A549 (cell line): ENCODE results near the gene ATG4A. TPM values are rescaled to one million over a fixed set of nuclear protein-coding genes. Genes with fewer than 3 reads are reported as not detected.

Experiments
- ATAC-seq, 2 experiments: fragments of 200-7000 bp in 1 of 2; fragments of >200 bp in 1 of 2; cut with Nextera tagmentation in 1 of 2; cut with Tn5 transposase in 1 of 2; 3 replicates each; pipeline versions ENCODE4 v1.8.0 to v1.9.1; 2018 to 2020; ENCODE audit warnings: mild to moderate bottlenecking in 1 of 2, moderate library complexity in 1 of 2
- CTCF ChIA-PET: fragments of 300-600 bp; sonication (Branson Sonifier 250); formaldehyde crosslinking; extraction: SDS; loops from one replicate; lab custom pipeline; 2021; ENCODE audit warnings: antibody characterized with exemption, inconsistent platforms; lab: Yijun Ruan, JAX
- POLR2A ChIA-PET: fragments of 350-600 bp; formaldehyde crosslinking; extraction: SDS; loops from one replicate; lab custom pipeline; 2021; ENCODE audit warnings: antibody characterized with exemption, inconsistent platforms; lab: Yijun Ruan, JAX
- DNase-seq, 2 experiments: peaks; one replicate each; pipeline versions ENCODE4 v3.0.0 to v3.0.0-alpha.2; 2011 to 2016; ENCODE audit warnings: low read depth in 1 of 2, low spot score in 1 of 2
- FAIRE-seq: peaks from 2 replicates; lab custom pipeline; 2011; peaks lifted over from hg19 to GRCh38; lab: Jason Lieb, UNC
- H3K27ac ChIP-seq, 2 experiments: fragments of >200 bp; sonication (Bioruptor Twin); formaldehyde crosslinking; 3 replicates each; pipeline ENCODE4 v1.5.1; 2016 to 2017
- H3K4me1 ChIP-seq: fragments of >200 bp; sonication (Bioruptor Twin); formaldehyde crosslinking; 3 replicates; pipeline ENCODE4 v1.6.1; 2016
- H3K4me2 ChIP-seq: fragments of >200 bp; sonication (Bioruptor Twin); formaldehyde crosslinking; 3 replicates; pipeline ENCODE4 v1.6.1; 2016
- H3K4me3 ChIP-seq: fragments of >200 bp; sonication (Bioruptor Twin); formaldehyde crosslinking; 3 replicates; pipeline ENCODE4 v1.5.1; 2016
- H3K9me3 ChIP-seq: fragments of >200 bp; sonication (Bioruptor Twin); formaldehyde crosslinking; 3 replicates; pipeline ENCODE4 v1.6.1; 2016
- CBX2 ChIP-seq: fragments of 200-600 bp; sonication (generic); IDR thresholded peaks from 2 replicates; pipeline ENCODE4 v1.6.1; 2016; ENCODE audit warnings: low read depth, mild to moderate bottlenecking, borderline replicate concordance
- CBX8 ChIP-seq: fragments of 200-600 bp; sonication (generic); IDR thresholded peaks from 2 replicates; pipeline ENCODE4 v1.6.1; 2016
- CEBPB ChIP-seq, 2 experiments: fragments of >200 bp in 1 of 2; sonication (Bioruptor Twin) in 1 of 2; formaldehyde crosslinking in 1 of 2; IDR thresholded peaks; 2 replicates each; pipeline ENCODE4 v1.6.1; 2012 to 2016
- CHD2 ChIP-seq: fragments of 150-350 bp; IDR thresholded peaks from 2 replicates; pipeline ENCODE4 v1.6.1; 2014; ENCODE audit warnings: low read length; ENCODE audit not compliant: partially characterized antibody
- CHD4 ChIP-seq: fragments of 200-600 bp; sonication (generic); IDR thresholded peaks from 2 replicates; pipeline ENCODE4 v1.6.1; 2016; ENCODE audit warnings: antibody characterized with exemption, mild to moderate bottlenecking, borderline replicate concordance
- EHMT2 ChIP-seq: fragments of 200-600 bp; sonication (generic); IDR thresholded peaks from 2 replicates; pipeline ENCODE4 v1.6.1; 2016; ENCODE audit warnings: antibody characterized with exemption, low read depth, mild to moderate bottlenecking, moderate library complexity
- FOSB ChIP-seq: fragments of 250-450 bp; sonication (Bioruptor Pico); IDR thresholded peaks from 2 replicates; pipeline ENCODE4 v1.5.0; 2020; ENCODE audit warnings: mild to moderate bottlenecking, moderate library complexity
- FOSL2 ChIP-seq, 2 experiments: fragments of 450-650 bp in 1 of 2; fragments of >200 bp in 1 of 2; sonication (Bioruptor Twin) in 1 of 2; formaldehyde crosslinking; IDR thresholded peaks; 2 replicates each; pipeline versions ENCODE4 v1.5.0 to v1.6.1; 2016 to 2020; ENCODE audit warnings: mild to moderate bottlenecking in 1 of 2, moderate library complexity in 1 of 2
- HEYL ChIP-seq: fragments of 250-450 bp; sonication (Bioruptor Pico); IDR thresholded peaks from 2 replicates; pipeline ENCODE4 v1.8.0; 2021; ENCODE audit warnings: mild to moderate bottlenecking, moderate library complexity
- HOXA7 ChIP-seq: fragments of 250-450 bp; sonication (Bioruptor Pico); IDR thresholded peaks from 2 replicates; pipeline ENCODE4 v1.5.0; 2020; ENCODE audit warnings: mild to moderate bottlenecking, moderate library complexity
- HOXB5 ChIP-seq: fragments of 250-450 bp; sonication (Bioruptor Pico); IDR thresholded peaks from 2 replicates; pipeline ENCODE4 v1.5.0; 2020; ENCODE audit warnings: mild to moderate bottlenecking, moderate library complexity
- KDM5A ChIP-seq: fragments of 200-600 bp; sonication (generic); IDR thresholded peaks from 2 replicates; pipeline ENCODE4 v1.6.1; 2016; ENCODE audit warnings: antibody characterized with exemption, mild to moderate bottlenecking
- MAFK ChIP-seq: fragments of 450-650 bp; IDR thresholded peaks from 2 replicates; pipeline ENCODE4 v1.6.1; 2014; ENCODE audit not compliant: partially characterized antibody
- MYC ChIP-seq: IDR thresholded peaks from 2 replicates; pipeline ENCODE4 v1.6.1; 2012; ENCODE audit warnings: mild to moderate bottlenecking, inconsistent platforms, low read length, improper control_type of control experiment, borderline replicate concordance
- NPAS2 ChIP-seq: fragments of 250-450 bp; sonication (Bioruptor Pico); IDR thresholded peaks from 2 replicates; pipeline ENCODE4 v1.8.0; 2022; ENCODE audit warnings: mild to moderate bottlenecking, moderate library complexity, borderline replicate concordance
- NR3C1 ChIP-seq: fragments of >200 bp; sonication (Bioruptor Twin); formaldehyde crosslinking; IDR thresholded peaks from 3 replicates; pipeline ENCODE4 v1.6.1; 2017
- RARB ChIP-seq: fragments of 250-450 bp; sonication (Bioruptor Pico); IDR thresholded peaks from 2 replicates; pipeline ENCODE4 v1.8.0; 2021; ENCODE audit warnings: mild to moderate bottlenecking, moderate library complexity
- RNF2 ChIP-seq: fragments of 200-600 bp; sonication (generic); IDR thresholded peaks from 2 replicates; pipeline ENCODE4 v1.6.1; 2016; ENCODE audit warnings: low read depth, mild to moderate bottlenecking, antibody characterized with exemption, moderate library complexity, borderline replicate concordance
- SMC3 ChIP-seq: fragments of >200 bp; sonication (Bioruptor Twin); formaldehyde crosslinking; IDR thresholded peaks from 3 replicates; pipeline ENCODE4 v1.6.1; 2018; ENCODE audit warnings: inconsistent platforms
- TP53 ChIP-seq: fragments of 250-450 bp; sonication (Bioruptor Pico); IDR thresholded peaks from 2 replicates; pipeline ENCODE4 v1.5.0; 2021; ENCODE audit warnings: mild to moderate bottlenecking, moderate library complexity
- ZC3H11A ChIP-seq: fragments of 450-650 bp; IDR thresholded peaks from 2 replicates; pipeline ENCODE4 v1.6.1; 2014; ENCODE audit warnings: antibody characterized with exemption, mild to moderate bottlenecking
- ZNF302 ChIP-seq: fragments of 250-450 bp; sonication (Bioruptor Pico); IDR thresholded peaks from 2 replicates; pipeline ENCODE4 v1.9.0; 2021; ENCODE audit warnings: inconsistent platforms, mild to moderate bottlenecking, moderate library complexity
- WGBS: methylation state at CpG from one replicate; pipeline ENCODE4 v1.1.6; 2017; ENCODE audit errors: missing lambda C conversion rate; 5-methylcytosine and 5-hydroxymethylcytosine counted together
- polyA plus RNA-seq, 4 experiments: library from polyadenylated mRNA; depleted of rRNA in 3 of 4; stranded (reverse); fragments of >200 nt; fragmentation: RNase III in 1 of 4; extraction: RNeasy Plus Mini Kit Qiagen cat#74134 plus additional on column Dnase treatment in 1 of 4; gene quantifications; 2 replicates in 3 of 4; 3 replicates in 1 of 4; pipeline ENCODE4 v1.2.3, GENCODE V29; 2011 to 2017
- TF ChIP-seq, protein P1 (sequence below): fragments of 250-450 bp; sonication (Bioruptor Pico); IDR thresholded peaks from 2 replicates; pipeline ENCODE4 v1.5.0; 2020; ENCODE audit warnings: low read depth, mild to moderate bottlenecking, moderate library complexity
- TF ChIP-seq, protein P2 (sequence below): IDR thresholded peaks from 2 replicates; pipeline ENCODE4 v1.6.1; 2012
- TF ChIP-seq, protein P3 (sequence below): fragments of >200 bp; sonication (Bioruptor Twin); formaldehyde crosslinking; IDR thresholded peaks from 3 replicates; pipeline ENCODE4 v1.6.1; 2016
- TF ChIP-seq, protein P4 (sequence below): fragments of 450-650 bp; IDR thresholded peaks from 2 replicates; pipeline ENCODE4 v1.6.1; 2014; ENCODE audit warnings: antibody characterized with exemption

The ATG4A gene
- polyA plus RNA-seq, 2 of the 4 experiments (the other 2 are of a cell fraction), result 6.7 to 14.3 TPM

DNA sequence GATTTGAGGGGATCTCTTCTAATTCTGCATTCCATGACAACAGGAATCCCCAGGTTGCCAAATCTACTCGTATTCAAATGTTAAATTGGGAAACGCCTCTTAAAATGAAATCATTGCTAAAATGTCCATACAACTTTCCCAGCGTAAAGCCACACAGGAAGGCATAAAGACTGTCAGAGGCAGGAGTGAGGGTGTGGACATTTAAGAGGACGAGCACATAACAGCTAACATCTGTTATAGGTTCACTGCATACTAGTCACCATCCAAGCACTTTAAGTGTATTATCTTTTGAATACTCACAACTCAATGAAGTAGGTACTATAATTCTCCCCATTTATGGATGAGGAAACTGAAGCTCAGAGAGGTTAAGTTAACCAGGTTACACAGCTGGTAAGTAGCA is 35.6 kb downstream of the ATG4A start:
- ChIA-PET POLR2A (no interaction called here), CTCF (no interaction called here)
- peak; percentile 46 for FAIRE-seq
- Histone ChIP-seq H3K9me3 (no peaks in the 10 kb centered on the region), H3K27ac (no peak overlapping the region), H3K4me3 (no peak overlapping the region), H3K4me1 (no peaks in the 10 kb centered on the region), H3K4me2 (no peak overlapping the region)
- no peak for ATAC-seq
- no peak for TF ChIP-seq MYC
- no peak for TF ChIP-seq CBX8
- no peak for TF ChIP-seq MAFK
- no peak for TF ChIP-seq FOSL2 (IDR thresholded peaks at IDR 0.05)
- TF ChIP-seq FOSL2 (CRISPR knock-in tag; IDR thresholded peaks at IDR 0.05), result no peak
- TF ChIP-seq, protein P1, sequence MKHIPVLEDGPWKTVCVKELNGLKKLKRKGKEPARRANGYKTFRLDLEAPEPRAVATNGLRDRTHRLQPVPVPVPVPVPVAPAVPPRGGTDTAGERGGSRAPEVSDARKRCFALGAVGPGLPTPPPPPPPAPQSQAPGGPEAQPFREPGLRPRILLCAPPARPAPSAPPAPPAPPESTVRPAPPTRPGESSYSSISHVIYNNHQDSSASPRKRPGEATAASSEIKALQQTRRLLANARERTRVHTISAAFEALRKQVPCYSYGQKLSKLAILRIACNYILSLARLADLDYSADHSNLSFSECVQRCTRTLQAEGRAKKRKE (CRISPR knock-in tag), result no peak
- no peak for TF ChIP-seq CHD2
- TF ChIP-seq CHD4, result no peak
- TF ChIP-seq NR3C1, result no peak
- no peak for DNase-seq
- WGBS, result 85% methylated on average over 4 of the region's 4 CpGs

DNA sequence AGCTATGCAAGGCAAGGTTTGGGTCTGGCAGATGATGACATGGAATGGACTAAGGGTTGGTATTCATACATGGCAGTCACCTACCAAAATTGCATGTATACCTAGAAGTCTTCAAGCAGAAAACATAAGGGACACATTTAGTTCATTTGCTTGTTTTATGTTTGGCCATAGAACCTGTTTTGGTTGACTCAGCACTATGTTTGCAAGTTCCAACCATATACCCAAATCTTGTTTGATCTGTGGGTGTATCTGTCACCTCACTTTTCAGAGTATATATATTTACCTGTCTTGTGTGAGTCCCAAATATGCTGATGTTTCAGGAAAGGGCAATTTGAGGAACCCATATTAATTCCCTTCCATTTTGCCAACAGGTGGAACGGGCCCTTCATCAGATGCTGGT is 39.3 kb downstream of the ATG4A start:
- ATAC-seq (no peak), DNase-seq (no peak), FAIRE-seq (no peak)
- Histone ChIP-seq H3K27ac (no peak overlapping the region), H3K9me3 (no peaks in the 10 kb centered on the region), H3K4me2 (no peak overlapping the region), H3K4me3 (no peak overlapping the region), H3K4me1 (no peaks in the 10 kb centered on the region)
- ChIA-PET POLR2A (no interaction called here), CTCF (no interaction called here)
- WGBS, result 87% methylated on average over 1 of the region's 1 CpG
- no peak for TF ChIP-seq CBX8
- no peak for TF ChIP-seq HOXB5
- TF ChIP-seq RNF2, result no peak
- TF ChIP-seq FOSL2 (IDR thresholded peaks at IDR 0.05), result no peak
- no peak for TF ChIP-seq FOSL2 (CRISPR knock-in tag; IDR thresholded peaks at IDR 0.05)
- no peak for TF ChIP-seq CEBPB (IDR thresholded peaks at IDR 0.05)
- TF ChIP-seq ZNF302 (CRISPR knock-in tag), result no peak
- peak; percentile 44 for TF ChIP-seq MAFK

DNA sequence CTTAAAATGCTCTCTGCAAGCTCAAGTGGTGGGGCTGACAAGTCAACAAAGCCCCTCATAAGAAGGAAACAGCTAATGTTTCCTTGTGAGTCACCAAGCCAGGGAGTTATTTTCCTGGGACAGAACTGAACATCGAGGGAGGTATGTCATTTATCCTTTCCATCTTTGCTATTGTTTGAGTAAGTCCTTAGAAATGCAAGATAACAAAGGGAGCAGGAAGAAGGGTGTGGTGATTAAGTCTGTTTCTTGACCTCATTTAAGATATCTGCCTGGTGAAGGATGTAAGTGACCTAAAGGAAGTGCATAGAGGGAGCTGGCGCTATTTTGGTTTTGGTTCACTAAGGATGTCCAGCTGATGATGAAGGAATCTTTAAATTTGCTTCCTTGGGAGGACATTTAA is 39.9 kb downstream of the ATG4A start:
- no peak overlapping the region for H3K27ac ChIP-seq
- H3K4me3 ChIP-seq, result no peak overlapping the region
- DNase-seq (peak; percentile 9 to 49), FAIRE-seq (no peak), ATAC-seq (no peak; a peak in 1 of 6 replicates)
- no peak overlapping the region for H3K4me2 ChIP-seq
- no peaks in the 10 kb centered on the region for H3K9me3 ChIP-seq
- ChIA-PET CTCF (no interaction called here), POLR2A (no interaction called here)
- TF ChIP-seq CHD4 (no peak), EHMT2 (no peak), NPAS2 (CRISPR knock-in tag) (no peak), KDM5A (no peak), FOSB (CRISPR knock-in tag) (no peak), TP53 (CRISPR knock-in tag) (no peak), FOSL2 (IDR thresholded peaks at IDR 0.05) (no peak), FOSL2 (CRISPR knock-in tag; IDR thresholded peaks at IDR 0.05) (no peak), SMC3 (no peak), HOXA7 (CRISPR knock-in tag) (no peak), HEYL (CRISPR knock-in tag) (no peak), ZC3H11A (no peak), HOXB5 (no peak), CBX2 (no peak), RARB (no peak)
- TF ChIP-seq, protein P2, sequence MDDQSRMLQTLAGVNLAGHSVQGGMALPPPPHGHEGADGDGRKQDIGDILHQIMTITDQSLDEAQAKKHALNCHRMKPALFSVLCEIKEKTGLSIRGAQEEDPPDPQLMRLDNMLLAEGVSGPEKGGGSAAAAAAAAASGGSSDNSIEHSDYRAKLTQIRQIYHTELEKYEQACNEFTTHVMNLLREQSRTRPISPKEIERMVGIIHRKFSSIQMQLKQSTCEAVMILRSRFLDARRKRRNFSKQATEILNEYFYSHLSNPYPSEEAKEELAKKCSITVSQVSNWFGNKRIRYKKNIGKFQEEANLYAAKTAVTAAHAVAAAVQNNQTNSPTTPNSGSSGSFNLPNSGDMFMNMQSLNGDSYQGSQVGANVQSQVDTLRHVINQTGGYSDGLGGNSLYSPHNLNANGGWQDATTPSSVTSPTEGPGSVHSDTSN, result no peak
- TF ChIP-seq, protein P3, sequence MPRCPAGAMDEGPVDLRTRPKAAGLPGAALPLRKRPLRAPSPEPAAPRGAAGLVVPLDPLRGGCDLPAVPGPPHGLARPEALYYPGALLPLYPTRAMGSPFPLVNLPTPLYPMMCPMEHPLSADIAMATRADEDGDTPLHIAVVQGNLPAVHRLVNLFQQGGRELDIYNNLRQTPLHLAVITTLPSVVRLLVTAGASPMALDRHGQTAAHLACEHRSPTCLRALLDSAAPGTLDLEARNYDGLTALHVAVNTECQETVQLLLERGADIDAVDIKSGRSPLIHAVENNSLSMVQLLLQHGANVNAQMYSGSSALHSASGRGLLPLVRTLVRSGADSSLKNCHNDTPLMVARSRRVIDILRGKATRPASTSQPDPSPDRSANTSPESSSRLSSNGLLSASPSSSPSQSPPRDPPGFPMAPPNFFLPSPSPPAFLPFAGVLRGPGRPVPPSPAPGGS, result no peak
- TF ChIP-seq, protein P4, sequence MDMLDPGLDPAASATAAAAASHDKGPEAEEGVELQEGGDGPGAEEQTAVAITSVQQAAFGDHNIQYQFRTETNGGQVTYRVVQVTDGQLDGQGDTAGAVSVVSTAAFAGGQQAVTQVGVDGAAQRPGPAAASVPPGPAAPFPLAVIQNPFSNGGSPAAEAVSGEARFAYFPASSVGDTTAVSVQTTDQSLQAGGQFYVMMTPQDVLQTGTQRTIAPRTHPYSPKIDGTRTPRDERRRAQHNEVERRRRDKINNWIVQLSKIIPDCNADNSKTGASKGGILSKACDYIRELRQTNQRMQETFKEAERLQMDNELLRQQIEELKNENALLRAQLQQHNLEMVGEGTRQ, result no peak
- TF ChIP-seq, protein P1 (CRISPR knock-in tag), result no peak
- H3K4me1 ChIP-seq, result no peaks in the 10 kb centered on the region
- 42% methylated on average over 2 of the region's 2 CpGs for WGBS
